Measurements from ENCODE around the gene CCDC201. TPM values are rescaled to one million over a fixed set of nuclear protein-coding genes. Genes with fewer than 3 reads are reported as not detected.

CCDC201 gene
- total RNA-seq, 1 experiment from 2014 or later: not detected

DNA sequence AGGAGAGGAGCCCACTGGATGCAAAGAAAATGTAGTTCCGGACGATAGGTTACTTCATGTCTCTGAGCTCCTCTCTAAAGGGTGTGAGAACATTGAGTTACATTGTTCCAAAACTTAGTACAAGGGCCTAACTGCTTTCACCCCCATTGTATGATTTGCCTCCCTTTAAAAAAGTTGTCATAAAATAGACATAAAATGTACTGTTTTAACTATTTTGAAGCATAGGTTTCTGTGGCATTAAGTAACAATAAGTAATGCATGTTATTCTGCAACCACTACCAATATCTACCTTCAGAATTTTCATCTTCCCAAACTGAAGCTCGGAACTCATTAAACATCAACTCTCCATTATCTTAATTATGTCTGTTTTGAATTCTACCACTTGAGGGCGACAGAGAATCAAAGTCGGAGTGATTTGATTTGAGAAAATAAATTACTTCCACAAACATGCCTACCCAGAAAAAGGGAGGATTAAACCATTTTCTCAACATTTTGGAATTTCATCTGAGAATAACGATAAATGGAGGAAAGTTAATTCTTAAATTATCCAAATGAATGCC is 18.1 kb upstream of the CCDC201 start:
- Histone ChIP-seq H2AK5ac (ENCODE audit: insufficient read length, low read length) (no peak overlapping the region), H3K79me1 (ENCODE audit: insufficient read depth, low read depth, low read length, poor library complexity, severe bottlenecking) (no peaks in the 10 kb centered on the region), H3K4ac (ENCODE audit: low read depth, low read length) (no peak overlapping the region), H3K23ac (ENCODE audit: insufficient read length, low read depth, low read length) (no peak overlapping the region), H4K20me1 (ENCODE audit: control insufficient read depth, insufficient read depth, insufficient read length) (no peaks in the 10 kb centered on the region), H2BK20ac (ENCODE audit: low read depth, low read length, poor library complexity, severe bottlenecking) (no peak overlapping the region), H3K23me2 (ENCODE audit: insufficient read length, low read depth, low read length, poor library complexity, severe bottlenecking) (no peaks in the 10 kb centered on the region), H2BK5ac (ENCODE audit: insufficient read length, low read length) (no peak overlapping the region), H3K27me3 (ENCODE audit: insufficient read depth, low read length) (peaks cover 16% of the 10 kb centered on the region; the same call in 1 of the 2 replicates), H3K18ac (ENCODE audit: insufficient read length, low read depth, low read length) (no peak overlapping the region), H4K8ac (replicated peaks; ENCODE audit: insufficient read length, low read depth, low read length) (no peak overlapping the region), H4K5ac (ENCODE audit: insufficient read length, low read depth, low read length) (no peak overlapping the region), H3K9me3 (ENCODE audit: control insufficient read depth, low read depth, low read length) (no peaks in the 10 kb centered on the region), H3K27ac (ENCODE audit: insufficient read length, low read depth, low read length) (no peak overlapping the region), H3K14ac (ENCODE audit: insufficient read depth, low read length) (no peak overlapping the region), H2AFZ (ENCODE audit: low read length) (no peak overlapping the region), H3K9ac (ENCODE audit: extremely low read depth, insufficient read length, low read length) (no peak overlapping the region), H2BK15ac (ENCODE audit: low read depth, low read length) (no peak overlapping the region), H3K79me2 (ENCODE audit: insufficient read depth, low read length) (no peaks in the 10 kb centered on the region), H4K91ac (ENCODE audit: insufficient read length, low read depth, low read length) (no peak overlapping the region), H3T11ph (ENCODE audit: low read length) (no peak overlapping the region), H3K4me2 (ENCODE audit: insufficient read depth, insufficient read length, low read length) (no peak overlapping the region), H3K4me1 (ENCODE audit: insufficient read depth, low read length) (peaks cover 3% of the 10 kb centered on the region), H2BK12ac (ENCODE audit: insufficient read length, low read depth, low read length) (no peak overlapping the region), H2BK120ac (ENCODE audit: low read depth, low read length, poor library complexity, severe bottlenecking) (no peak overlapping the region), H3K56ac (ENCODE audit: insufficient read length, low read depth, low read length) (no peak overlapping the region)
- no peak for DNase-seq
- Mint-ChIP-seq H3K36me3 (ENCODE audit: insufficient read depth in 1 of 3, low read depth in 3 of 3) (no peaks in the 10 kb centered on the region), H3K4me1 (peaks cover 14 to 21% of the 10 kb centered on the region in 2 experiments), H3K9me3 (no peaks in the 10 kb centered on the region; a peak in 1 of 5 replicates), H3K27me3 (ENCODE audit: low read depth) (peaks cover 86% of the 10 kb centered on the region), H3K27ac (no peak overlapping the region), H3K4me3 (no peak overlapping the region)
- no CpG with 5 or more reads among the region's 6 CpGs for WGBS (ENCODE audit: extremely low coverage, insufficient read length, low lambda C conversion rate)
- TF ChIP-seq, protein P1, sequence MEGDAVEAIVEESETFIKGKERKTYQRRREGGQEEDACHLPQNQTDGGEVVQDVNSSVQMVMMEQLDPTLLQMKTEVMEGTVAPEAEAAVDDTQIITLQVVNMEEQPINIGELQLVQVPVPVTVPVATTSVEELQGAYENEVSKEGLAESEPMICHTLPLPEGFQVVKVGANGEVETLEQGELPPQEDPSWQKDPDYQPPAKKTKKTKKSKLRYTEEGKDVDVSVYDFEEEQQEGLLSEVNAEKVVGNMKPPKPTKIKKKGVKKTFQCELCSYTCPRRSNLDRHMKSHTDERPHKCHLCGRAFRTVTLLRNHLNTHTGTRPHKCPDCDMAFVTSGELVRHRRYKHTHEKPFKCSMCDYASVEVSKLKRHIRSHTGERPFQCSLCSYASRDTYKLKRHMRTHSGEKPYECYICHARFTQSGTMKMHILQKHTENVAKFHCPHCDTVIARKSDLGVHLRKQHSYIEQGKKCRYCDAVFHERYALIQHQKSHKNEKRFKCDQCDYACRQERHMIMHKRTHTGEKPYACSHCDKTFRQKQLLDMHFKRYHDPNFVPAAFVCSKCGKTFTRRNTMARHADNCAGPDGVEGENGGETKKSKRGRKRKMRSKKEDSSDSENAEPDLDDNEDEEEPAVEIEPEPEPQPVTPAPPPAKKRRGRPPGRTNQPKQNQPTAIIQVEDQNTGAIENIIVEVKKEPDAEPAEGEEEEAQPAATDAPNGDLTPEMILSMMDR (conservative IDR thresholded peaks at IDR 0.05): peak; percentile 76

All from H9 (cell line).